Small intestine (tissue), 7 donors: ENCODE measurements around the gene TNNC2. TPM values are rescaled to one million over a fixed set of nuclear protein-coding genes. Genes with fewer than 3 reads are reported as not detected.
"Not testable (repeated sequence)": the region's sequence is repeated elsewhere in the genome, so short reads cannot be mapped to it uniquely, and the experiment has no call there.

Experiments used
- DNase-seq, 2 donors: peaks; one replicate each; pipeline versions ENCODE4 v3.0.0 to v3.0.0-alpha.2; 2013
- FAIRE-seq: peaks from 2 replicates; lab custom pipeline; 2012; peaks lifted over from hg19 to GRCh38; lab: Jason Lieb, UNC
- H3K27ac ChIP-seq, 3 donors: one replicate each; pipeline ENCODE4 v1.5.1; 2013; ENCODE audit warnings: low read length in 2 of 3, mild to moderate bottlenecking in 2 of 3, control low read depth in 1 of 3, inconsistent platforms in 1 of 3, low read depth in 1 of 3, moderate library complexity in 1 of 3
- H3K27me3 ChIP-seq, 3 donors: one replicate each; pipeline ENCODE4 v1.6.1; 2013; ENCODE audit warnings: low read length in 3 of 3, inconsistent platforms in 1 of 3; ENCODE audit not compliant: control insufficient read depth in 3 of 3, insufficient read depth in 3 of 3
- H3K36me3 ChIP-seq, 3 donors: one replicate each; pipeline ENCODE4 v1.6.1; 2013; ENCODE audit warnings: low read length in 3 of 3, inconsistent platforms in 1 of 3, low read depth in 1 of 3, mild to moderate bottlenecking in 1 of 3, moderate library complexity in 1 of 3; ENCODE audit not compliant: control insufficient read depth in 3 of 3, insufficient read depth in 2 of 3
- H3K4me1 ChIP-seq, 3 donors: one replicate each; pipeline ENCODE4 v1.6.1; 2013; ENCODE audit warnings: low read length in 2 of 3, inconsistent platforms in 1 of 3, low read depth in 1 of 3, mild to moderate bottlenecking in 1 of 3, moderate library complexity in 1 of 3; ENCODE audit not compliant: control insufficient read depth in 3 of 3, insufficient read depth in 2 of 3
- H3K4me3 ChIP-seq, 3 donors: one replicate each; pipeline ENCODE4 v1.5.1; 2013; ENCODE audit warnings: low read length in 3 of 3, control low read depth in 1 of 3, inconsistent platforms in 1 of 3, low read depth in 1 of 3, mild to moderate bottlenecking in 1 of 3, moderate library complexity in 1 of 3
- H3K9me3 ChIP-seq, 2 donors: one replicate each; pipeline ENCODE4 v1.6.1; 2013; ENCODE audit warnings: low read depth in 1 of 2, low read length in 1 of 2; ENCODE audit not compliant: control insufficient read depth in 2 of 2, insufficient read depth in 1 of 2
- WGBS, 3 donors: extraction: QIAGEN DNeasy Blood & Tissue Kit; methylation state at CpG; one replicate each; pipeline ENCODE4 v1.1.7; 2013; 5-methylcytosine and 5-hydroxymethylcytosine counted together
- polyA plus RNA-seq, 4 donors: library from polyadenylated mRNA; stranded (reverse) in 3 of 4; unstranded in 1 of 4; fragments of 200-250 nt in 3 of 4; fragments of 120-200 nt in 1 of 4; gene quantifications; one replicate each; pipeline versions ENCODE4 v1.2.1 to v1.2.3, GENCODE V29; 2013
- donor health status: healthy with polysubstance abuse.
- donor health status: control.
- donor health status: control.
- donor health status: Bipolar disorder and iron deficiency.
- donor health status: healthy.

TNNC2 gene
- polyA plus RNA-seq, 4 donors, result 2.6 to 23.7 (median 13.5) TPM

DNA sequence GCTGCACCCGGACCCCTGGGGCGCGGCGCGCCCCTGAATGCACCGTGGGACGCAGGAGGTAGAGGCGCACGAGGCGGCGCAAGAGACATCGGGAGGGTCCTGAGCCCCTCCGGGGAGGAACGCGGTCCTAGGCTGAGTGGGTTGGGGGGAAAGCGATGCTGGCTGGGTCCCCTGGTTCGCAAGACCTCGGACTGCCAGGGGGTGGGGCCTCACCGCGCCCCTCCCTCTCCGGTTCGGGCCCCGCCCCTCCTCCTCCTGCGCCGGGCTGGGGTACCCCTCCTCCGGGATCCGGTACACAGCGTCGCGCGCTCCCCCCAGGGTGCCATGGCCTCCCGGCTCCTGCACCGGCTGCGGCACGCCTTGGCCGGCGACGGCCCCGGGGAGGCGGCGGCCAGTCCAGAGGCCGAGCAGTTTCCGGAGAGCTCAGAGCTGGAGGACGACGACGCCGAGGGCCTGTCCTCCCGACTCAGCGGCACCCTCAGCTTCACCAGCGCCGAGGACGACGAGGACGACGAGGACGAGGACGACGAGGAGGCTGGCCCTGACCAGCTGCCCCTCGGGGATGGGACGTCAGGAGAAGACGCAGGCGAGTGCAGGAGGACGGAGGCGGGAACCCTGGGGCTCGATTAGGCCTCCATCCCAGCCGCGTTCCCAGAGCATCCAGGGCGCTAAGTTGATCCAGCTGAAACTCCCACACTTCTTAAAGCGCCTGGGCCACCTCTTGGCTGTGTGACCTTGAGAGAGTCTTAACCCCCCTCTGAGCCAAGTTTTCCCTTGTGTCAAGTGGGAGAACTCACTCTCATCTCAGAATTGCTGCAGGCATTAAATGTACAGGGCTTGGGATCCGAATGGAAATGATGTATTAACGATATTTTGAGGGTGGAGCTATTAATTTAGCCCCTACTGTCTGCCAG, 7.0 kb upstream of the TNNC2 start:
- 3 to 5% (median 4%) methylated on average over 50 to 71 of the region's 71 CpGs for WGBS, 3 donors
- Histone ChIP-seq H3K9me3 (no peaks in the 10 kb centered on the region), H3K4me3 (peak overlapping the region; percentile 72 to 83 (median 74)), H3K27me3 (no peaks in the 10 kb centered on the region), H3K4me1 (peaks cover 0 to 3% (median 0%) of the 10 kb centered on the region in 3 donors), H3K36me3 (peaks cover 0 to 8% (median 0%) of the 10 kb centered on the region in 3 donors), H3K27ac (peak overlapping the region; percentile 54 to 87 (median 72))
- peak; percentile 51 to 79 for DNase-seq
- FAIRE-seq, result no peak

DNA sequence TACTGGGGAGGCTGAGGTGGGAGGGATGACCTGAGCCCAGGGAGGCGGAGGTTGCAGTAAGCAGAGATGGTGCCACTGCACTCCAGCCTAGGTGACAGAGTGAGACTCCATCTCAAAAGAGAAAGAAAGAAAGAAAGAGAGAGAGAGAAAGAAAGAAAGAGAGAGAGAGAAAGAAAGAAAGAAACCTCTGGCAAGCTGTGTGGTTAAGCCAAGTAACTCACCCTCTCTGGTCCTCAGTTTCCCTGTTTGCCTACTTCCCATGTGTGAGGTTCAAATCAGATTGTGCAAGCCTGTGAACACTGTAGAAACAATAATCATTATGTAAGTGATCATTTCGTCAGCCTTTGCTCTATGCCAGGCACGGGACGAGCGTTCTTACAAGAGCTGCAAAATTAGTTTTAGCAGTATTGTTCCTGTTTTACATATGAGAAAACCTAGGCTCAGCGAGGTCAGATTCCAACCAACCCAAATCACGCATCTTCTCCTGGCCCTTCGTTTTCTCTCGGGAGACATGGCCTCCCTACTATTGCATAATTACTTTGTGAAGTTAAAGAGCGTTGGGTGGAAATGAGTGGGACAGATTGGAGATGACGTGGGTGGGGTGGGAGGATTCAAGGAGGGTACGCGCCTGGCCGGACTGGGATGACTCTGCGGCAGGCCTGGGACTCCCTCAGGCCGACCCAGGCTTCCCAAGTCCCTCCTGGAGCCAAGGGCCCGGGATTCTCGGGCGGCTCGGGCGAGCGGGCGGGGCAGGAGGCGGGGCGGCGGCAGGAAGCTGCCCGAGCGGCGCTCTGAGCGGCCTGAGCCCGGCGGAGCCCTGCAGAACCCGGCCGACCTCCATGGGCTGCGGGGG, 6.1 kb upstream of the TNNC2 start, which contains the start of gene SNX21:
Gene SNX21, plus strand, starts transcription at position 770 of the 853 bp plus-strand sequence. CDS start 121 bp downstream, outside the sequence.
- Histone ChIP-seq H3K9me3 (no peaks in the 10 kb centered on the region), H3K27ac (peak within 1 kb of the TSS; percentile 54 to 87 (median 72)), H3K27me3 (no peaks in the 10 kb centered on the region), H3K36me3 (peaks cover 0 to 8% (median 0%) of the 10 kb centered on the region in 3 donors), H3K4me3 (peak within 1 kb of the TSS; percentile 72 to 83 (median 74)), H3K4me1 (peaks cover 0 to 3% (median 0%) of the 10 kb centered on the region in 3 donors)
- WGBS, 3 donors, result 5 to 13% (median 6%) methylated on average over 19 to 35 of the region's 35 CpGs
- DNase-seq (peak; percentile 67 to 87), FAIRE-seq (no peak)

DNA sequence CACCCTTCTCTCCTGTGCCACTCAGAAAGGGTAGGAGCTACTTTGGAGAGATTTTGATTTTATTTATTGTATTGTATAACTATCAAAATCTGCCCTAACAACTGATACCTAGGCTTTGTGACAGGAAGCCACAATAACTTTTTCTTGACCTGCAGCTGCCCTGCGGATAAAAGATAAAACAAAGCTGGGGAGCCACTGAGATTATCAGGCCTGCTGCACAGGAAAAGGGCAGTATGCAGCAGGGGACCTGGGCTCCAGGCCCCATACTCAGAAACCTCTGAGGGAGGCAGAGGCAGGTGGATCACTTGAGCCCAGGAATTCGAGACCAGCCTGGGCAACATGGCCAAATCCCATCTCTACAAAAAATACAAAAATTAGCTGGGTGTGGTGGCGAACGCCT, 5.5 kb upstream of the TNNC2 start:
- WGBS, 3 donors, result 83 to 88% (median 84%) methylated on average over 4 of the region's 4 CpGs
- Histone ChIP-seq H3K36me3 (peaks cover 0 to 8% (median 0%) of the 10 kb centered on the region in 3 donors), H3K27ac (peak overlapping the region in 1 of 3 donors; percentile 87), H3K4me1 (peaks cover 0 to 3% (median 0%) of the 10 kb centered on the region in 3 donors), H3K27me3 (no peaks in the 10 kb centered on the region), H3K4me3 (no peak overlapping the region), H3K9me3 (no peaks in the 10 kb centered on the region)
- FAIRE-seq, result no peak
- no peak for DNase-seq

DNA sequence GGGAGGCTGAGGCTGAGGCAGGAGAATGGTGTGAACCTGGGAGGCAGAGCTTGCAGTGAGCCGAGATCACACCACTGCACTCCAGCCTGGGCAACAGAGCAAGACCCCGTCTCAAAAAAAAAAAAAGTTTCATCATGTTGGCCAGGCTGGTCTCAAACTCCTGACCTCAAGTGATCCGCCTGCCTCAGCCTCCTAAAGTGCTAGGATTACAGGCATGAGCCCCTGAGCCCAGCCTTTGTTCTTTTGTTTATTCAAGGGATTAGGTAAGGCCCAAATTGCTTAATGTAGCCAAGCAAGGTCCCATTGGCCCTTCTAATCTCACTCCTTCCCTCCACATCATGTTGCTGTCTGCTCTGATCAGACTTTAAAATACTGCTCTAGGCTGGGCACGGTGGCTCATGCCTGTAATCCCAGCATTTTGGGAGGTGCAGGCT, 2.6 kb upstream of the TNNC2 start:
- not testable (repeated sequence) for H3K27me3 ChIP-seq, H3K4me1 ChIP-seq, FAIRE-seq, DNase-seq, H3K4me3 ChIP-seq, H3K27ac ChIP-seq, H3K9me3 ChIP-seq, H3K36me3 ChIP-seq
- 76 to 90% (median 82%) methylated on average over 4 of the region's 4 CpGs for WGBS, 3 donors

DNA sequence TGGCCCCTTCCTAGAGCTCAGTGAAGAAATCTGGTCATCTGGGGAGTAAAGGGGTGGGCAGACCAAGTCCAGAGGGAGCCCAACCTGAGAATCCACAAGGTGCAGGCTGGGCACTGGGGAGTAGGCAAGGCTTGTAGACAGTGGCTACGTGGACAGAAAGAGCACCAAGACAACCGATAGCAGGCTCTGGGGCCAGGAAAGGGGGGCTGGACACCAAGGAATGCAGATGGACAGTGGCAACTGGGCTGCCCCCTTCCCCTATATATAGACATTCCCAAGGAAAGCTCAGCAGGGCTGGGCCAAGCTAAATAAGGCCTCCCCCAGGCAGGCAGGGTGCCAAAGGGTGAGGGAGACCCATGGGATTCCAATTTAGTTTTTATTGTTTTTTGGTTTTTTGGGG, 1.5 kb upstream of the TNNC2 start:
- no peak overlapping the region for H3K27ac ChIP-seq
- no peaks in the 10 kb centered on the region for H3K36me3 ChIP-seq
- no peak for DNase-seq

DNA sequence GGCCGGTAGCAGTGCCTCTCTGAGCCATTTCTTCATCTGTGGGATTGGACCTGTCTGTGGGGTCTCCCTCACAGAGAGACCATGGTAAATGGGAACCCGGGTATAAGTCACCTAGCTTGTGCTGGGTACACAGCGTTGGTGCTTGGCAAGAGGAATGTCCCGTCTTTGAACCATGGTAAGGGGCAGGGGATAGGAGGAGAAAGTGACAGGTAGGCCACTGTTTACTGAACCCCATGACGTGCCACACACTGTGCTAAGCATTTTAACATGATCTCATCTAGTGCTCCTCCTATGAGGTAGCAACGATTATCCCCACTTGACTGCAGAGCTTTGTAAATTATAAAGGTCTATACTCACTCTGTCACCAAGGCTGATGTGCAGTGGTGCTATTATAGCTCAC, 600 bp upstream of the TNNC2 start:
- Histone ChIP-seq H3K27ac (no peak overlapping the region), H3K36me3 (no peaks in the 10 kb centered on the region), H3K4me3 (no peak overlapping the region), H3K27me3 (peaks cover 0 to 8% (median 4%) of the 10 kb centered on the region in 3 donors), H3K9me3 (no peaks in the 10 kb centered on the region), H3K4me1 (peaks cover 0 to 6% (median 0%) of the 10 kb centered on the region in 3 donors)
- no peak for FAIRE-seq
- no peak for DNase-seq
- 67 to 83% (median 74%) methylated on average over 6 of the region's 6 CpGs for WGBS, 3 donors

More for the DNA sequence above, 1.5 kb upstream of the TNNC2 start:
- H3K27me3 ChIP-seq, result peaks cover 0 to 8% (median 0%) of the 10 kb centered on the region in 3 donors
- H3K4me3 ChIP-seq, result no peak overlapping the region
- no peaks in the 10 kb centered on the region for H3K4me1 ChIP-seq
- FAIRE-seq, result no peak
- WGBS, 3 donors, result 63 to 87% (median 81%) methylated on average over 2 of the region's 2 CpGs
- H3K9me3 ChIP-seq, result no peaks in the 10 kb centered on the region

DNA sequence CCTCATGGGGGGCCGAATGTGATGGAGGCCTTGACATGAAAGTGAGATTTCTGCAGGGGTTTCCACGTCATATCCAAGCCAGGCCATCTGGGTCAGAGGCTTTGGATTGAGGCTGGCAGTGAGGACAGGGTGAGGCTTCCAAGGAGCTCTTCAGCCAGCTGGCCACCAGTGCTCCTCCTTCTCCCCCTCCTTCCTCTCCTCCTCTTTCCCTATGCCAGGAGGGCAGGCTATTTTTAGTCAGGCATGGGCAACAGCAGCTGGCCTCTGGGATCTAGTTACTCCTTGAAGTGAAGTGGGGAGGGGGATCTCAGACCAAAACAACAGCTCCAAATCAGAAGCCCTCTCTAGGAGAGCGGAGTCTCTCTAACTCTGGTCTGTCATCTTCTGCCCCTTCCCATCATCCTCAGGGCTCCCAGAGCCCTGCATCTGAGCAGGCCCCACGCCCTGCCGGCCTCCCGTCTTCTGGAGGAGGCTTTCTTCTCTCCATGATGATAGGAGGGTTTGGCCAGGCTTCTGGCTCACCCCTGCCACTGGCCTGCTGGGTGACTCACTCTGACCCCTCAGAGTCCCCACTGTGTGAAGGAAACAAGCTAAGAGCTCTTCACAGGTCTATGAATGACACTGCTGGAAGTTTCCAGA, 612 bp downstream of the TNNC2 start:
- H3K27ac ChIP-seq, result peak overlapping the region in 1 of 3 donors; percentile 34
- H3K4me1 ChIP-seq, result peaks cover 0 to 14% (median 0%) of the 10 kb centered on the region in 3 donors
- 68 to 87% (median 82%) methylated on average over 6 of the region's 6 CpGs for WGBS, 3 donors
- FAIRE-seq (no peak), DNase-seq (no peak)
- H3K4me3 ChIP-seq, result no peak overlapping the region
- no peaks in the 10 kb centered on the region for H3K36me3 ChIP-seq
- H3K27me3 ChIP-seq, result peaks cover 0 to 8% (median 4%) of the 10 kb centered on the region in 3 donors
- H3K9me3 ChIP-seq, result no peaks in the 10 kb centered on the region
